ENCODE measurements around the gene CBL.
"Not testable (repeated sequence)": the region's sequence is repeated elsewhere in the genome, so short reads cannot be mapped to it uniquely, and the experiment has no call there.

The CBL gene

DNA sequence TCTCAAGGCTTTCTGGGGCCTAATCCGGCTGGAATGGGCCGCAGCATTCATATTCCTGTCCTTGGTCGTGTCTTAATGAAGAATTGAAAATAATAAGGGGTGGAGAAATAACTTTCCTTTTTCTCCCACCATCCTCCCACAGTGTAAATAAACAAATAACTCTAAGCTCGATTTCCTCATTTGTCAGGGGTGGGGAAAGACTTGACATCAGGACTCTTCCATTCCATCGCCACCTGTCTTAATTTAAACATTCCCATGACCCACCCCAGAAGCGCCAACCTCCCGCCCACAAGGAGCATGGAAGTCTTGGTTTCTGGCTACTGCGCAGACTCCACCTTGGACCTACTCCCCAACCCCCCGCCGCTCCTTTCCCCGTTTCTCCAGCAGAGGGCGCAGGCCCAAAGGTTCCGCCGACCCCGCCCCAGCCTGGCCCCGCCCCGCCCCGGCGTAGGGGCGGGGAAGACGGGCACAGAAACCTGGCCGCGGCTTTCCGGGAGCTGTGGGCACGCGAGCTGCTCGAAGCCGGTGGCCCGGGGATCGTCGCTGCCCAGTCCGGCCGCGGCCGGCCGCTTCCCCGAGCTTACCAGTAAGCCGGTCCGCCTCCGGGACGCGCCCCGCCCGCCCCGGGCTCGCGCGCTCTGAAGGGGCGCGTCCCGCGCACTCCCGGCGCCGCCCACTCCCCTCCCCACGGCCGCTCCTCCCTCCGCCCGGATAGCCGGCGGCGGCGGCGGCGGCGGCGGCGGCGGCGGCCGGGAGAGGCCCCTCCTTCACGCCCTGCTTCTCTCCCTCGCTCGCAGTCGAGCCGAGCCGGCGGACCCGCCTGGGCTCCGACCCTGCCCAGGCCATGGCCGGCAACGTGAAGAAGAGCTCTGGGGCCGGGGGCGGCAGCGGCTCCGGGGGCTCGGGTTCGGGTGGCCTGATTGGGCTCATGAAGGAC lies at the start of gene CBL:
Gene CBL, plus strand, starts transcription at position 766 of the 937 bp plus-strand sequence. Its CDS starts 79 bp downstream, at position 845.
- DNase-seq: peak; percentile 98

DNA sequence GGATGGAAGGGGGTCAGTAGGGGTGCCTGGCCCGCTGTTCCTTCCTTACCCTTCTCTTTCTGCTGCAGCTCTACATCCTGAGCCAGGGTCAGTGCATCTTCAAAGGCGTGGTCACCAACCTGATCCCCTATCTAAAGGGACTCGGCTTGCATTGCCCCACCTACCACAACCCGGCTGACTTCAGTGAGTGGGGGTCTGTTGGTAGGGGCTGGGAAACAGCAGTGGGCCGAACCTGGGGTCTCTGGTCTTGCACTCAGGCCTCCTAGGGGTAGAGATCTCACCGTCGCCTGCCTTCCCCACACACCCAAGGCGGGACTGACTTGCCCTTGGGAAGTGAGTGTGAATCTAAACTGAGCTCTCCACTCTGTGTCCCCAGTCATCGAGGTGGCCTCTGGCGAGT lies 49.6 kb upstream of the CBL start:
- DNase-seq: no peak

DNA sequence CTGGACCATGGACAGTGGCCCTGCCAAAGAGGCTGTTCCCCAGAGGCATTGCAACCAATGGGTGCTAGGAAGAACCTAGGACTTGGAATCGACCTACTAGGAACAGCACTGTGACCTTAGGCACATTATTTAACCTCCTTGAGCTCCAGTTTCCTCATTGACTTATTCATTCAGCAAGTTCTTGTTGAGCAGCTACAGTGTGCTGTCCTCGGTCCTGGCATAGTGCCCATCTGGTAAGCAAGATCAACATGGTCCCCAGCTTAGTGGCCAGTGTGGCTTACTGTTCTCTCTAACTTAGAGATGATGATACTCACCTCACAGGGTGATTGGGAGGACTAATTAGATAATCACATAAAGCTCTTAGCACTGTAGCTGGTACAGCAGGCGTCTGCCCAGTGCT lies 49.1 kb upstream of the CBL start:
- no peak for DNase-seq

DNA sequence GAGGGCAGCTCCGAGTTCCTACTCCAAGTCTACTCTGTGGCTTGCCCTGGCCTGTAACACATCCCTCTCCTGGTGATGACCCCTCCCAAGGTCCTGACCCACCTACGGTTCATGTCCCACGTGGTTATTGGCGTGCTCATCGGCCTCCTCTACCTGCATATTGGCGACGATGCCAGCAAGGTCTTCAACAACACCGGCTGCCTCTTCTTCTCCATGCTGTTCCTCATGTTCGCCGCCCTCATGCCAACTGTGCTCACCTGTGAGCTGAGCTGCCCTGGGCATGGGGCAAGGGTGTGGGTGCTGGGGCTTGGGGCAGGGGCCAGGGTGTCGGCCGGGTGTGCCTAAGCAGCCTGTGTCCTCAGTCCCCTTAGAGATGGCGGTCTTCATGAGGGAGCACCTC lies 47.7 kb upstream of the CBL start:
- DNase-seq: no peak

DNA sequence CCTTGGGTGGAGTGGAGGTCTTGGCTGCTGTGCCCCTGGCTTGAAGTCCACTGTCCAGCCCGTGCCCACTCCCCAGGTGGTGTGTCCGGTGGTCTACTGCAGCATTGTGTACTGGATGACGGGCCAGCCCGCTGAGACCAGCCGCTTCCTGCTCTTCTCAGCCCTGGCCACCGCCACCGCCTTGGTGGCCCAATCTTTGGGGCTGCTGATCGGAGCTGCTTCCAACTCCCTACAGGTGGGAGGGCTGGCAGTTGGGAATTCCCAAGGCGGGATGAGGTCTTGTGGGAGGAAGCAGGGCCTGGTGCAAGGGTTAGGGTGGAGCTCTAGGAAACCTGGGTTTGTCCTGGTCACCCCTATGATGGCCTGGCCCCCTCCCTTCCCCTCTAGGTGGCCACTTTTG lies 46.0 kb upstream of the CBL start:
- DNase-seq: no peak

DNA sequence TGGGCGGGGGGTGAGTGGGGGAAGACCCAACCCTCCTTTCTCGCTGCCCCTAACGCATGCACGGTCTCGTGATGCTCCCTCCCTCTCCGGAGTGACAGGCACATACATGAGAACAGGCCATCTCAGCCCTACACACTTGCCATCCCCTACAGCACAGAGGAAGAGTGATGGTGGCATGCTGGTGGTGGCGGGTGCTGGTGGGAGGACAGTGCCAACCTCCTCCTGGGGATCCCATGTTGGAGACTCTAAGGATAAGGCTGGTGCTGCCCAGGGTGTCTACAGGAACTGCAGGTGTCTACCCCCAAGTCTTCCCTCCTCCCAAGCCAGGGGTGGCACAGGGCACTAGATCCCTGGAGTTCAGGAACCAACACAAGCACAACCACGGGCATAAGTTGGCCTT lies 44.3 kb upstream of the CBL start:
- DNase-seq: no peak

DNA sequence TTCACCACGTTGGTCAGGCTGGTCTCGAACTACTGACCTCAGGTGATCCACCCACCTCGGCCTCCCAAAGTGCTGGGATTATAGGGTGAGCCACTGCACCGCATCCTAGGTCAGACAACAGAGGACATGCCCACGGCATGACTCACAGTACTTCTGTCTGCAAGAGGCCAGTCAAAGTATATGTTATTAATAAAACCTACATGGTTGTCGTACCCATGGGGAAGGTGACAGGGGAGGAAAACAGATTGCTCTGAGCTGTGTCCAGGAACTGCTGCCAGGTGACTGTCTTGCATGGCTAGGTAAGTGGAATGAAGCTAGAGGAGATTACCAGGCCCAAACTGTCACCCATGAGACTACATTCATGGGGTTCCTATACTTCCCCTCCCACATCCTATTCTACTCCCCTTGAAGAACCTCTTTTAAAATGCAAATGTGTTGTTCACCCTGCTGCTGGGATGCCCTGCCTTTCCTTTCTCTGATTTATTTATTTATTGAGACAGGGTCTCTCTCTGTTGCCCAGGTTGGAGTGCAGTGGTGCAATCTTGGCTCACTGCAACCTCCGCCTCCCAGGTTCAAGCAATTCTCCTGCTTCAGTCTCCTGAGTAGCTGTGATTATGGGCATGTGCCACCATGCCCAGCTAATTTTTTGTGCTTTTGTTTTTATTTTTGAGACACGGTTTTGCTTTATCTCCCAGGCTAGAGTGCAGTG lies 39.6 kb upstream of the CBL start:
- no peak for DNase-seq

DNA sequence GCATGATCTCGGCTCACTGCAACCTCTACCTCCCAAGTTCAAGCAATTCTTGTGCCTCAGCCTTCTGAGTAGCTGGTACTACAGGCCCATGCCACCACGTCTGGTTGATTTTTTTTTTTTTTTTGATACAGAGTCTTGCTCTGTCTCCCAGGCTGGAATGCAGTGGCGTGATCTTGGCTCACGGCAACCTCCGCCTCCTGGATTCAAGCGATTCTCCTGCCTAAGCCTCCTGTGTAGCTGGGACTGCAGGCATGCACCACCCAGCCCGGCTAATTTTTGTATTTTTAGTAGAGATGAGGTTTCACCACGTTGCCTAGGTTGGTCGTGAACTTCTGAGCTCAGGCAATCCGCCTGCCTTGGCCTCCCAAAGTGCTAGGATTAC lies 39.1 kb upstream of the CBL start:
- not testable (repeated sequence) for DNase-seq

DNA sequence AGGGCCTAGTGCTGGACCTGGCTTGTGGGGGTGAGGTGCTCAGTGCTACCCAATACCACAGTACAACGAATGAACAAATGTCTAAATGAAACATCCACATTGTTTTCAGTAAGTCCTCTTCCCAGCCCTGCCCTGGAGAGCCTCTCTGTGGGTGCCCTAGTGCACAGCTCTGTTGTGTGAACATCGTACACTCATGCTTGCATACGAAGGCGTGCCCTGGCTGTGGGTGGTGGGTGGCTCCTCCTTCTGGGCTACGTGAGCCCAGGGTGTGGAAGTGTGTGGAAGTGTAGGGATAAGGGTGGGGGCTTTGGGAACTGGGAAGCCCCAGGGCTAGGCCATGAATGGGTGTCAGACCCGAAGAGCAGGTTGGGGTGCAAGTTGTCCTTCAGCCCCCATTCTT lies 38.2 kb upstream of the CBL start:
- no peak for DNase-seq

DNA sequence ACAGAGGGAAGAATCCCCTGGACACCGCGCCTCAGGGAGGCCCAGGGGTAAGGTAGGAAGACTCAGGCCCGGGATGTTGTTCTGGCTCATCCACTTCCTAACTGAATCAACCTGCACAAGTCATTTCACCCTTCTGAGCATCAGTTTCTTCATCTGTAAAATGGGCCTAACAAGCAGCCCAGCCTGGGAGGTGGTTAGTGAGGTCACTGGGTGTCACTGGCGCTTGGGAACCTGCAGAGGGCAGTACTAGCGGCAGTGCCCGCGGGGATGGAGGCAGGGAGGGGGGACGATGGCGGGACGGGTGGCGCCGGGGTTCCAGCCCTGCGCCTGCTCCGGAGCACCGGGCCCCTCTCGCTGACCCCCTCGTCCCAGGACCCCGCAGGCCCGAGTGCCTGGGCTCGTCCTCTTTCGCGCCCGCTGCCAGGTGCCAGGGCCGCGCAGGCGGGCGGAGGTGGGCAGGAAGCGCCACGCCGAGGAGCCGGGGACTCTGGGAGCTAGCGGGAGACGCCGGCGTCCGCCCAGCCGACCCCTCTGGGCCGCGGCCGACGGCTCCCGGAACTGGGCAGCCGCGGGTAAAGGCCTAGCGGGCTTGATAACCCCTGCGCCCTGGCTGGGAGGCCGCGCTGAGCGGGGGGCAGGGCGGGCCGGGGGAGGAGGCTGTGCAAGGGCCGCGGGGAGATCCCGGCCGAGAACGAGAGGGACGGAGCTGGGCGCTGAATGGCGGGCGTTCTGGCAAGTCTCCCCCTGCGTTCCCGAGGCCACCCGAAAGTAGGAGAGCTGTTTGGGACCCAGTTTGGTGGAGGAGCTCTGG lies 37.5 kb upstream of the CBL start, which contains the start of gene NLRX1:
Gene NLRX1, plus strand, starts transcription at position 255 of the 811 bp plus-strand sequence. CDS start 2,679 bp downstream, outside the sequence.
- DNase-seq: peak; percentile 81

DNA sequence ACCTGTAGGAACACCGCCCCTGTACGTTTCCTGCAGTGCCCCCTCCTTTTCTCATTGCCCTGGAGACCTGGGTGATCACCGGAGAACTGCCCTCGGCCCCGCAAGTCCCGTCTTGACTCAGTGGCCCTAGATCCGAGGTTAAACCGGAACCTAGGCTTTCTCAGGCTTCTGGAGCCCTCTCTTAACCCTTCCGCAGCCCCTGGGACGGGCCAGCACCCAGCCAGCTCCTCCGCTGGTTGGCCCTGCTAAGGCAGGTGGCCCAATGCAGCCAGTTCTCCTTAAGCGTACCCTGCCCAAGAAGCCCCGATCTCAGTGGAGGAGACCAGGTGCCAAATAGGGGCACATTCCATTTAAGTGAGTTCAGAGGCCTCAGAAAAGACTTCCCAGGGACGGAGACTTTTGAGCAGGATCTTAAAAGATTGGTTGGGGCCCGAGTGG lies 36.8 kb upstream of the CBL start:
- peak; percentile 26 for DNase-seq

DNA sequence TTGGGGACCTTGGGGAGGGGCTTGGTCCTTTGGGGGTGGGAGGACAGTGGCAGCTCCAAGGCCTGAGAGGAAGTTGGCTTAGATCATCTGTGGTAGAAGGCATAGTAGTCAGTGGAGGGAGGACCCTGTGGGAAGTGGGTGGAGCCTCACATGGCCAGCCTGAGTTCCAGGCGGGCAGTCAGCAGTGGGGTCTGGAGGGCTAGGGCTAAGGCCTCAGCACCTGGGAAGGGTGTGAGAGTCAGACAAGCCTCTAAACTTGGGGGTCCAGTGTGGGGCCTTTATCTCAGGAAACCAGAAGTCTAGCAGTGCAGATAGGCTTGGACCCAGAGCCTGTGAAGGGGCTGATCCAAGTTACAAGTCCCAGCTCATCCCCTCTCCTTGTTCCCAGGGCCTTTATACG lies 33.6 kb upstream of the CBL start:
- no peak for DNase-seq

DNA sequence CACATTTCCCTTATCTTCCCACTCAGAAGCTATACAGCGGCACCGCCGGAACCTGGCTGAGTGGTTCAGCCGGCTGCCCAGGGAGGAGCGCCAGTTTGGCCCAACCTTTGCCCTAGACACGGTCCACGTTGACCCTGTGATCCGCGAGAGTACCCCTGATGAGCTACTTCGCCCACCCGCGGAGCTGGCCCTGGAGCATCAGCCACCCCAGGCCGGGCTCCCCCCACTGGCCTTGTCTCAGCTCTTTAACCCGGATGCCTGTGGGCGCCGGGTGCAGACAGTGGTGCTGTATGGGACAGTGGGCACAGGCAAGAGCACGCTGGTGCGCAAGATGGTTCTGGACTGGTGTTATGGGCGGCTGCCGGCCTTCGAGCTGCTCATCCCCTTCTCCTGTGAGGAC lies 32.7 kb upstream of the CBL start:
- DNase-seq: no peak

DNA sequence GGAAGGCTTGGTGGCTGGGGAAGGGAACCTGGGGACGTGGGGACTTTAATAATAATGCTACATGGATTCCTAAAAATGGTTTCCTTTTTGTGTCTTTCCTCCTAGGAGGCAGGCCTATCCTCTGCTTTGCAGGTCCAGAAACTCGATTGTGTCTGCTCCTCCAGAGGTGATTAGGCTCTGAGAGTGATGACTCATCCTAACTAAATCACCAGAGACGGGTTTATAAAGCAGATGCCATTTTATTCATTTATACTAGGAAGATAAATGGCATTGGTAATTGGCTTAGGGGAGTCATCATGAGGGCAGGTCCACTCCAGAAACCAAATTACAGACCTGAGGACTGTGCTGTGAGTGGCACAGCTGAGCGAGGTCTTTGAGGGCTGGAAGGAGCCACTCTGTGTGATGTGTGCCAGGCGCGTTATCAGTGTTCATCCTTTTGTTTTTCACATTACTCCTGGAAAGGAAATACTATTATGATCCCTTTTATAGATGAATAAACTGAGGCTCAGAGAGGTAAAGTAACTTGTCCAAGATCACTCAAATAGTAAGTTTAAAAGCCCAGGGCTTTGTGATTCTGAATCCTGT lies 30.6 kb upstream of the CBL start:
- DNase-seq: no peak

DNA sequence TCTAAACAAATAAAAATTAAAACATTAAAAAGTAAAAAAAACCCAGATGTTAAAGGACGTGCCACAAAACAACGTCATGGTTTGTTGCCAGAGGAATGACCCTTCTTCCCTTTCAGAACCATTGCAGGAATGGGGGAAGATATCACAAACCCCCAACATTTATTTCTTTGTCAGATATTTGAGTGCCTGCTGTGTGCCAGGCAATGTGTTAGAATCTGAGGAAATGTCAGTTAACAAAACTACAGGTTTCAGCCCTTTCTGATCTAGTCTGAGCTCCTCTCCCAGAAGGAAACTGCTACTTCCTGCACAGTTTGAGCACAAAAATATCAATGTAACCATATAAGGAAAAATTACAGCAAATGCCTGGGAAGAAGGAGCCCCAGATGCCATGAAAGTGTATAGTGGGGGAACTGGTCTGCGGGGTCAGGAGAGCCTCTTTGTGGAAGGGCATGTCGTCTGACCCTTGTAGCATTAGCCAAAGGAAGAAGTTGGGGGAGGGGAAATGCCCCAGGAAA lies 27.9 kb upstream of the CBL start:
- no peak for DNase-seq

DNA sequence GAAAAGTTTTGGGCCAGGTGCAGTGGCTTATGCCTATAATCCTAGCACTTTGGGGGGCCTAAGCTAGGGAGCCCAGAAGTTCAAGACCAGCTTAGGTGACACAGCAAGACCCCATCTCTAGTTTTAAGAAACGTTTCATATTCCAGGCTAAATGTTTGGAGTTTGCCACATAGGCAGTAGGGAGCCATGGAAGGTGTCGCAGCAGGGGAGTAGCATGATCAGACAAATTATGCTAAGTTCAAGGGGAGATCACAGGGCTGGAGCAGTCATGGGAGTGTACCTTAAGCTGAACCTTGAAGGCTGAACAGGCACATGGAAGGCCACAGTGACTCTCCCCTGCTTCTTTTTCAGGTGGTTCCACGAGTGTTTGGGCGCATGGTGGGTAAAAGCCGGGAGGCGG lies 26.8 kb upstream of the CBL start:
- no peak for DNase-seq

DNA sequence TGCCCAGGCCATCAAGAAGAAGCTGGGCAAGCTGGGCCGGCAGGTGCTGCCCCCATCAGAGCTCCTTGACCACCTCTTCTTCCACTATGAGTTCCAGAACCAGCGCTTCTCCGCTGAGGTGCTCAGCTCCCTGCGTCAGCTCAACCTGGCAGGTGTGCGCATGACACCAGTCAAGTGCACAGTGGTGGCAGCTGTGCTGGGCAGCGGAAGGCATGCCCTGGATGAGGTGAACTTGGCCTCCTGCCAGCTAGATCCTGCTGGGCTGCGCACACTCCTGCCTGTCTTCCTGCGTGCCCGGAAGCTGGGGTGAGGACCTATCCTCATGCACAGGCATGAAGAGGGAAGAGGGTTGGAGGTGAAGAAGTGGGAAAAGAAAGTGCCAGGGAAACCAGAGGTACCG lies 26.2 kb upstream of the CBL start:
- DNase-seq: no peak

DNA sequence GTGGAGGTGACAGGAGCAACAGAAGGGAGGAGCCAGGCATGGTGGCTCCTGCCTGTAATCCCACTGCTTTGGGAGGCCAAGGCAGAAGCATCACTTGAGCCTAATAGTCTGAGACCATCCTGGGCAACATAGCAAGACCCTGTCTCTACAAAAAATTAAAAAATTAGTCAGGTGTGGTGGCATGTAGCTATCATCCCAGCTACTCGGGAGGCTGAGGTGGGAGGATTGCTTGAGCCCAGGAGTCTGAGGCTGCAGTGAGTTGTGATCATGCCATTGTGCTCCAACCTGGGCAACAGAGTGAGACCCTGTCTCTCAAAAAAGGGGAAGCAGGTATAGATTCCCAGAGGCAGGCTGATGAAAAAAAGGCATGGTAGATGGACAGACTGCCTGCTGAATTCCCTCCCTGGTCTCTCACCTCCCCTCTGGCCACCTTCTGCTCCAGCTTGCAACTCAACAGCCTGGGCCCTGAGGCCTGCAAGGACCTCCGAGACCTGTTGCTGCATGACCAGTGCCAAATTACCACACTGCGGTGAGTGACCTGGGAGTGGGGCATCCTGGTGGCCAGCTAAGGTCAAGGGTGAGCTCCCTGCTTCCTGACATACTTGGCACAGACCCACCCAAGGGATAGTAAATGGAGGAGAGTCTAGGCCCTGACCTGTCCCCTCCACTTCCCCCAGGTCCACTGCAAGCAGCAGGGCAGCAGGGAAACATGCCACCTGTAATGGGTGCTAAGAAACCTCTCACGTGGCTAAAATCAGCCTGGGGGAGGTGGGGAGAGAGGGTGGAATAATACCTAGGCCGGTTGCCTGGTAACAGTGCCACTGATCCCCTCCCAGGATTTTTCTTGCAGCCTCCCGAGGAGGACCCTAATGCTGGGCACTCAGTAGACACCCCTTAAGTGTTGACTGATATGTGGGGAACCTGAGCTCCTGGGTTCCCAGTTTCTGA lies 25.1 kb upstream of the CBL start:
- no peak for DNase-seq

DNA sequence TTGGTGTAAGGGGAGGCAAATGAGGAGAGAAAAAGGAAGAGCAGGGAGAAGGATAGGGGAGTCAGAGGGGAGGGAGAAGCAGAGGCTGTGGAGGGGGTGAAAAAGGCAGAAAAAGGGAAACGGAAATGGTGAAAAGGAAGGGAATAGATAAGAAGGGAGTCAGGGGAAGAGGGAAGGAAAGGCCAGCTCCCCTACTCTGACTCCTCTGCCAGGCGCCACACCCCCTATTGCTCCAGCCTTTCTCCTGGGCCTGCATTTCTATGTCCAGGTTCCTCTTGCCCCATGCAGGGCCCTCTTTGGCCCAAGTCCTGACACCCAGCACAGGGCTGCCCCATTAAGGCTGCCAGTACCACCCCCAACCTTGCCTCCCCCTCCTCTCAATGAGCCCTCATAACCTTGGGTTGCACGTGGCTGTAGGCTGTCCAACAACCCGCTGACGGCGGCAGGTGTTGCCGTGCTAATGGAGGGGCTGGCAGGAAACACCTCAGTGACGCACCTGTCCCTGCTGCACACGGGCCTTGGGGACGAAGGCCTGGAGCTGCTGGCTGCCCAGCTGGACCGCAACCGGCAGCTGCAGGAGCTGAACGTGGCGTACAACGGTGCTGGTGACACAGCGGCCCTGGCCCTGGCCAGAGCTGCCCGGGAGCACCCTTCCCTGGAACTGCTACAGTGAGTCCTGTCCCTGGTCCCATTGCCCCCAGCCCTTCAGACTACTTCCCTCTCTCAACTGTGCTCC lies 24.3 kb upstream of the CBL start:
- DNase-seq: no peak

DNA sequence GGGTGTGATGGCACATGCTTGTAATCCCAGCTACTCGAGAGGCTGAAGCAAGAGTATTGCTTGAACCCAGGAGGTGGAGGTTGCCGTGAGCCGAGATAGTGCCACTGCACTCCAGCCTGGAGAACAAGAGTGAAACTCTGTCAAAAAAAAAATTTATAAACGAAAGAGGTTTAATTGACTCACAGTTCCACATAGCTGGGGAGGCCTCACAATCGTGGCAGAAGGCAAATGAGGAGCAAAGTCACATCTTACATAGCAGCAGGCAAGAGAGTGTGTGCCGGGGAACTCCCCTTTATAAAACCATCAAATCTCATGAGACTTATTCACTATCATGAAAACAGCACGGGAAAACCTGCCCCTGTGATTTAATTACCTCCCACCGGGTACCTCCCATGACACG lies 21.7 kb upstream of the CBL start:
- DNase-seq: not testable (repeated sequence)
